IPS-NIHi11 (cell line): ENCODE results near the gene CCDC196.
"Not testable (repeated sequence)": the region's sequence is repeated elsewhere in the genome, so short reads cannot be mapped to it uniquely, and the experiment has no call there.

Source experiments
- DNase-seq: peaks from one replicate; pipeline ENCODE4 v3.0.0; 2012; ENCODE audit warnings: mixed read lengths, low spot score

Gene CCDC196

DNA sequence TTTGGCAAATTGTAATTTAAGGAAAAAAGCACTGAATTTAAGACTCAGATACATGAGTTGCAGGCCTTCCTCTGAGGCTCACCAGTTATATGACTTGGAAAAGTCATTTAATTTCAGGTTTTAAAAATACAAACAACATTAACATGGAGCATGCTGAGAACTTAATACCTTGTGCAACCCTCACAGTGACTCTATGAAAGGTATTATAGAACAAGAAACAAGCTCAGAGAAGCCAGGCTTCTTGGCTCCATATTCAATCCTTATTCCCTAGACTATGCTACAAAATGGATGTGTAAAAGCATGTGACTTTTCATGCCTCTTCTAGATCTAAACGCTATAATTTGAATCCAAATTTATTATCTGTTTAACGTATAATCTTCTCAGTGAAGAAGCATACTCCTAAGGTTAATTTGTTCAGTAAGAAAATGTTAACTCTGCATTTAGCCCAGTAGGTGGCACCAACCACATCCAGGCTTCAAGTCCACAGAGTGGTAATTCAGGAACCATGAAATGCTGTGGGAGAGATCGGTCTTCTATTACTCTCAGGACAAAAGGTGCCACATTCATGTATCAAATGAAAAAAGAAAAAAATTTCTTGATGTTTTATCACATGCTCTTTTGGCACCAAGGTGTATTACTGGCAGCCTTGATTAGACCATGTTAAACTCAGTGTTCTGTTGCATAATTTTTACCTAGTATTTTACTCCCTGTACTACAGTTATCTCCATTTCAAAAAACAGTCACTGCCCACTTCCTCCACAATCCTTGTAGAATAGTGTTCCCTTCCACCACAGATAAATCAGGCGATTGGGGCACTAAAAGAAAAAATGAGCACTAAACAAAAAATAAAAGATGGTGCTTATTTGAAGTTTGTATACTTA lies 9.3 kb downstream of the CCDC196 start:
- peak; percentile 60 for DNase-seq

GRCh38 chr14:66496188-66496807 lies 10.1 kb downstream of the CCDC196 start:
- no peak for DNase-seq

- no peak for DNase-seq
These were observed 10.7 kb downstream of the CCDC196 start for GRCh38 chr14:66496911-66497310.

DNA sequence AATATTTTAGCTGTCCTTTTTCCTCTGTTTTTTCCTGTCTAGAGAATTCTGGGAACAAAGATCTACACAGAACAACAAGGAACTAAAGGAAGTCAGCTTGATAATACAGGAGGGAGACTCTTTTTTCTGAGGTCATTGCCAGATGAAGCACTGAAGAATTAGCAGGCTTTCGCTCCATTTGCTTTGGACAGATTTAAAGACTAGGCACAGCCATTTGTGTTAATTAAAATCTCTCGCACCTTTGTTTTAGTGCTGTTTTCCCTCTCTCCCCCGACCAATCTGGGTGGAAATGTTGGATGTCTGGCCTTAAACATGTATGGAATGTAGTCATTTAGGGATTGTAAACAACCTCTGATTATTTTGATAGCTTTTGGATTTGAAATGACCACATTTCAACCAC lies 12.1 kb downstream of the CCDC196 start:
- DNase-seq = no peak

GRCh38 chr14:66501592-66501991 lies 15.4 kb downstream of the CCDC196 start:
- DNase-seq = no peak

- DNase-seq = not testable (repeated sequence)
These were observed 16.7 kb downstream of the CCDC196 start for GRCh38 chr14:66502836-66503235.

- DNase-seq = no peak
These were observed 17.4 kb downstream of the CCDC196 start for GRCh38 chr14:66503532-66503931.

- DNase-seq = no peak
These were observed 21.1 kb downstream of the CCDC196 start for GRCh38 chr14:66507181-66507721.

- DNase-seq = peak; percentile 94
These were observed 21.8 kb downstream of the CCDC196 start, which contains the start of gene GPHN for GRCh38 chr14:66507722-66508546. Gene GPHN, plus strand, starts transcription at chr14:66508147.

DNA sequence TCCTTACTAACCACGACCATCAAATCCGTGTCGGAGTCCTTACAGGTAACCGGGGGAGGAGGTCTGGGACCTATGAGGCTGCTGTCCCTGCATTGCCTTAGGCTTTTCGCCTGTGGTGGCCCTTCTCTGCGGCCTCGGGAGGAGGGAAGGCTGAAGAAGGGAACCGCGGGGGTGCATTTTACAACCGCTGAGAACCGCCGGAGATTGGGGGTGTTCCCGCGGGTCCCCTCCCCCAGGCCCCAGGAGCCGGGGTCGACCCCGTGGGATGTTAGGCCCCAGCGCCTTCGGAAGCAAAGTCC lies 22.3 kb downstream of the CCDC196 start:
- DNase-seq = no peak

DNA sequence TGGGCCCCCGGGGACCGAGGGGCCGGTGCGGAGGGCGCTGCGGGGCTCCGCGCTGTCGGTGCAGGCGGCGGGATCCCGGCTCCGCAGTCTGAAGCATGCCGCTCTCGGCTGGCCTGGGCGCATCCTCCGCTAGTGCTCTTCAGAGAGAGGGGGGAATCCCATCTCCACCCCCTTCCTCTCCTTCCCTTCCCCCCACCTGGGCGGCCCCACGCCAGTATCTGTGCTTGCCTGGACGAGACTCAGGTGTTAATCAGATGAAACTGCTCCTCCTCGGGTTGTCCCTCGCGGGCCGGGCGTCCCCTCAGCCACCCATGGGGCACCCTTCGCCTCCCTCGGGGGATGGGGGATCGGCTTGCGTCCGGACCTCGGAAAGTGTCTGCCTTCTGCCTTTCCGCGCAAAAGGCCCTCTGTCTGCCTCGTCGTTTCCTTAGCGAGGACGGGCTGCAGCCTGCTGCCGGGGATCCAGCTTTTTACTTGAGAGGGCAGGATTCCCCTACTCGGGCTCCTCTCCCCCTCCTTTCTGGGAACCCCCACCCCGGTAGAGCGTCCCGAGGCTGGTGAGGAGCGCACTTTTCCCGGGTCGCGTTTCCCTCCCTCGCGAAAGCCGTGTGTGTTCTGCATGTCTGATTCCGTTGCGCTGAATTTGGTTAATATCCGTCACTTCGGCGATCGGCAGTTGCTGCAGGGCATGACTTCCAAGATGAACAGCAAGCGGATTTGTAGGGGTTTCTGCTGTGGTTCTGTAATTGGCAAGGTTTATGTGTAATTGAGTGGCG lies 22.9 kb downstream of the CCDC196 start:
- DNase-seq = peak; percentile 38

- DNase-seq = no peak
These were observed 23.7 kb downstream of the CCDC196 start for GRCh38 chr14:66509874-66510273.

DNA sequence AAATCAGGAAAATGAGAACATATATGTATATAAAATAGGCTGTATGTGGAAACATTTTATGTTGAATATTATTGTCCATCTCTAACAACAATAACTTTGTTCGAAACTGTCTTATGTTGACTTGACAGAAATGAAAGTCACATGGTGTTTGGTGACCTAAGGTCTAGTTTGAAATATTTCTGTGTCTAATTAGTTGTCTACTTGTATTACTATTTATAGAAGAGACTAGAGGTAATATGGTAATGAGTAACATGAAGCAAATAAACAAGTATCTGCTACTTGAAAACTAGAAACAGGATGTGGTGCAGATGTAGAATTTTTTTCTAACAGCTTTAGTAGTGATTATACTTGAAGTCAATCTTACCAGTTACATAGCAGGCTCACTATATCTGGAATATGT lies 25.7 kb downstream of the CCDC196 start:
- no peak for DNase-seq

- DNase-seq = no peak
These were observed 28.0 kb downstream of the CCDC196 start for GRCh38 chr14:66514213-66514612.

DNA sequence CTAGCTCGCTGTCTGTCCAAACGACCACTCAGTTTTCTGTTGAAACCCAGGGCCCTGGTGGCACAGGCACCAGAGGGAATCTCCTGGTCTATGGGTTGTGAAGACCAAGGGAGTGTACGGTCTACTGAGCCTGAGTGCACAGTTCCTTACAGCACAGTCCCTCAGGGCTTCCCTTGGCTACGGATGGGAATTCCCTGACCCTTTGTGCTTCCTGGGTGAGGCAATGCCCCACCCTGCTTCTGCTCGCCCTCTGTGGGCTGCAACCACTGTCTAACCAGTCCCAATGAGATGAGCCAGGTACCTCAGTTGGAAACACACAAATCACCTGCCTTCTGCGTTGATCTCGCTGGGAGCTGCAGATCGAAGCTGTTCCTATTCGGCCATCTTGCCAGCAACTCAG lies 44.4 kb downstream of the CCDC196 start:
- DNase-seq = no peak

- no peak for DNase-seq
These were observed 52.9 kb downstream of the CCDC196 start for GRCh38 chr14:66539034-66539433.

- no peak for DNase-seq
These were observed 53.9 kb downstream of the CCDC196 start for GRCh38 chr14:66540038-66540437.

GRCh38 chr14:66541627-66542026 lies 55.5 kb downstream of the CCDC196 start:
- DNase-seq = no peak

GRCh38 chr14:66543996-66544395 lies 57.8 kb downstream of the CCDC196 start:
- DNase-seq = no peak

- not testable (repeated sequence) for DNase-seq
These were observed 59.0 kb downstream of the CCDC196 start for GRCh38 chr14:66545191-66545590.

GRCh38 chr14:66545751-66546150 lies 59.6 kb downstream of the CCDC196 start:
- DNase-seq = not testable (repeated sequence)
